ENCODE results near the gene ATP6AP1.

GRCh38 chrX:154420402-154420756, 8.1 kb upstream of the ATP6AP1 start:
- TF ChIP-seq, protein P1, sequence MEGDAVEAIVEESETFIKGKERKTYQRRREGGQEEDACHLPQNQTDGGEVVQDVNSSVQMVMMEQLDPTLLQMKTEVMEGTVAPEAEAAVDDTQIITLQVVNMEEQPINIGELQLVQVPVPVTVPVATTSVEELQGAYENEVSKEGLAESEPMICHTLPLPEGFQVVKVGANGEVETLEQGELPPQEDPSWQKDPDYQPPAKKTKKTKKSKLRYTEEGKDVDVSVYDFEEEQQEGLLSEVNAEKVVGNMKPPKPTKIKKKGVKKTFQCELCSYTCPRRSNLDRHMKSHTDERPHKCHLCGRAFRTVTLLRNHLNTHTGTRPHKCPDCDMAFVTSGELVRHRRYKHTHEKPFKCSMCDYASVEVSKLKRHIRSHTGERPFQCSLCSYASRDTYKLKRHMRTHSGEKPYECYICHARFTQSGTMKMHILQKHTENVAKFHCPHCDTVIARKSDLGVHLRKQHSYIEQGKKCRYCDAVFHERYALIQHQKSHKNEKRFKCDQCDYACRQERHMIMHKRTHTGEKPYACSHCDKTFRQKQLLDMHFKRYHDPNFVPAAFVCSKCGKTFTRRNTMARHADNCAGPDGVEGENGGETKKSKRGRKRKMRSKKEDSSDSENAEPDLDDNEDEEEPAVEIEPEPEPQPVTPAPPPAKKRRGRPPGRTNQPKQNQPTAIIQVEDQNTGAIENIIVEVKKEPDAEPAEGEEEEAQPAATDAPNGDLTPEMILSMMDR (CRISPR knock-in tag; IDR thresholded peaks at IDR 0.05): no peak
- TF ChIP-seq TMF1 (CRISPR knock-in tag; IDR thresholded peaks at IDR 0.05; ENCODE audit: low read depth) (no peak), SP1 (IDR thresholded peaks at IDR 0.05) (no peak), SP1 (CRISPR knock-in tag; IDR thresholded peaks at IDR 0.05) (no peak), SMAD3 (CRISPR knock-in tag; IDR thresholded peaks at IDR 0.05) (no peak)
